ENCODE measurements around the gene SPIRE1. TPM values are rescaled to one million over a fixed set of nuclear protein-coding genes. Genes with fewer than 3 reads are reported as not detected.

SPIRE1 gene
- total and polyA plus RNA-seq, 12 donors, result 8.4 to 65.3 (median 47.4) TPM

- peak; percentile 93 to 94 for DNase-seq
- Histone ChIP-seq H3K4me1 (peaks cover 4 to 45% (median 31%) of the 10 kb centered on the region in 9 donors), H3K27me3 (no peaks in the 10 kb centered on the region), H3K4me3 (peak within 1 kb of the TSS; percentile 70 to 96 (median 93)), H3K9me3 (no peaks in the 10 kb centered on the region), H3K36me3 (peaks cover 0 to 54% (median 19%) of the 10 kb centered on the region in 9 donors), H3K27ac (peak within 1 kb of the TSS; percentile 94 to 99 (median 96))
- 0% methylated on average over 88 to 89 of the region's 89 CpGs for WGBS, 2 donors
- TF ChIP-seq CTCF (IDR thresholded peaks at IDR 0.05), result no peak
- peak; percentile 95 to 97 (median 97) for ATAC-seq
- intact Hi-C loops (cut with DNase I), result loop anchor here in 2 of 10 donors (2.0 kb wide), 1 partner anchor 24 kb away; no protein-coding TSS in a partner anchor
Measured at GRCh38 chr18:12702221-12703095, 44.6 kb upstream of the SPIRE1 start, which contains the start of the genes CEP76 and PSMG2. Gene CEP76, minus strand, starts transcription at chr18:12702723. Its CDS starts 175 bp downstream, at chr18:12702548. Gene PSMG2, plus strand, starts transcription at chr18:12703042. Its CDS starts 66 bp downstream, at chr18:12703108.

GRCh38 chr18:12701161-12701560, 43.3 kb upstream of the SPIRE1 start:
- DNase-seq (no peak), ATAC-seq (no peak)
- TF ChIP-seq CTCF (IDR thresholded peaks at IDR 0.05), result no peak
- 88 to 91% methylated on average over 3 of the region's 3 CpGs for WGBS, 2 donors
- peaks cover 4 to 45% (median 31%) of the 10 kb centered on the region in 9 donors for H3K4me1 ChIP-seq
- no peaks in the 10 kb centered on the region for H3K27me3 ChIP-seq
- peaks cover 0 to 54% (median 11%) of the 10 kb centered on the region in 9 donors for H3K36me3 ChIP-seq
- H3K9me3 ChIP-seq, result no peaks in the 10 kb centered on the region
- H3K27ac ChIP-seq, result no peak overlapping the region
- intact Hi-C loops (cut with DNase I), result no loop called here
- H3K4me3 ChIP-seq, result peak overlapping the region in 5 of 10 donors; percentile 90 to 96 (median 93)

GRCh38 chr18:12699747-12700146, 41.8 kb upstream of the SPIRE1 start:
- Histone ChIP-seq H3K4me1 (peaks cover 4 to 41% (median 25%) of the 10 kb centered on the region in 9 donors), H3K36me3 (peaks cover 0 to 57% (median 11%) of the 10 kb centered on the region in 9 donors), H3K4me3 (no peak overlapping the region), H3K27me3 (no peaks in the 10 kb centered on the region), H3K27ac (no peak overlapping the region), H3K9me3 (no peaks in the 10 kb centered on the region)
- 93 to 94% methylated on average over 2 of the region's 2 CpGs for WGBS, 2 donors
- no peak for TF ChIP-seq CTCF (IDR thresholded peaks at IDR 0.05)
- ATAC-seq, result no peak
- intact Hi-C loops (cut with DNase I), result no loop called here
- no peak for DNase-seq

DNA sequence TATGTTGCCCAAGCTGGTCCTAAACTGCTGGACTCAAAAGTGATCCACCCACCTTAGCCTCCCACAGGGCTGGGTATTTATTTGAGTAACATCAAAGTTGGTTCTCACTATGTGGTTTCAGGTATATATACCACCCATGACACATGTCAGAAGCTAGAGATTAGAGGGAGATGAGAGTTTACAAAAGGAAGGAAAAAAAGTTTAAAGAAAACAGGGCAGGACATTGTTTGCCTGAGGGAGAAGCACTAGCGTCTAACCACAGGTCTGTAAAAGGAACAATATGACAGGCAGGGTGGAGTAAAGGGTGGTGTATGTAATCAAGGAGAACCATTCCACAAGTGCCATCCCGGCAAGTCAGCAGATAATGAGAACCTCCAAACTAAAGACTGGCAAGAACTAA, 36.1 kb upstream of the SPIRE1 start:
- Histone ChIP-seq H3K27ac (no peak overlapping the region), H3K4me1 (no peaks in the 10 kb centered on the region), H3K36me3 (peaks cover 0 to 85% (median 7%) of the 10 kb centered on the region in 9 donors), H3K9me3 (no peaks in the 10 kb centered on the region), H3K4me3 (no peak overlapping the region), H3K27me3 (no peaks in the 10 kb centered on the region)
- DNase-seq (no peak), ATAC-seq (no peak)
- 82% methylated on average over 2 of the region's 2 CpGs for WGBS, 2 donors
- no peak for TF ChIP-seq CTCF (IDR thresholded peaks at IDR 0.05)
- intact Hi-C loops (cut with DNase I), result no loop called here
